Left lung (tissue), 14 donors: ENCODE results near the gene SNRNP27. TPM values are rescaled to one million over a fixed set of nuclear protein-coding genes. Genes with fewer than 3 reads are reported as not detected.
A peak's percentile ranks its signal among the peaks of the same experiment; 100 is the strongest.

Experiments
- ATAC-seq: fragments of 200-7000 bp; cut with Tn5 transposase; one replicate; pipeline ENCODE4 v1.9.1; 2020; ENCODE audit warnings: moderate library complexity
- DNase-seq, 4 donors: peaks; one replicate each; pipeline ENCODE4 v3.0.0-alpha.2; 2013 to 2020
- H3K27ac ChIP-seq, 2 donors: fragments of 200-600 bp; sonication (generic) in 1 of 2; one replicate each; pipeline versions ENCODE4 v1.5.0 to v1.8.0; 2020 to 2021
- H3K27me3 ChIP-seq, 2 donors: fragments of 200-600 bp; sonication (generic) in 1 of 2; one replicate each; pipeline versions ENCODE4 v1.5.0 to v1.8.0; 2020 to 2021
- H3K36me3 ChIP-seq, 2 donors: fragments of 200-600 bp; sonication (generic) in 1 of 2; one replicate each; pipeline versions ENCODE4 v1.5.0 to v1.8.0; 2020 to 2021
- H3K4me1 ChIP-seq, 2 donors: fragments of 200-600 bp; one replicate each; pipeline ENCODE4 v1.8.0; 2021
- H3K4me3 ChIP-seq, 2 donors: fragments of 200-600 bp; sonication (generic) in 1 of 2; one replicate each; pipeline versions ENCODE4 v1.5.0 to v1.8.0; 2020 to 2021; ENCODE audit warnings: mild to moderate bottlenecking in 1 of 2
- H3K9me3 ChIP-seq, 2 donors: fragments of 200-600 bp; sonication (generic) in 1 of 2; one replicate each; pipeline versions ENCODE4 v1.5.0 to v1.8.0; 2020 to 2021
- intact Hi-C, 2 donors: fragments of 100-400 bp; cut with DNase I; formaldehyde crosslinking; loops; one replicate each; pipeline versions ENCODE4 v1.11.2 to v1.14.2; 2022
- long read RNA-seq, 12 donors: library from polyadenylated mRNA in 2 of 12; unstranded in 2 of 12; transcript quantifications; one replicate each; pipeline ENCODE4 v2.0.0 and lab custom pipeline, GENCODE V29; 2019 to 2026
- polyA plus RNA-seq, 6 donors: library from polyadenylated mRNA; unstranded; fragments of 120-200 nt; gene quantifications; one replicate each; pipeline ENCODE4 v1.2.1, GENCODE V29; 2013; ENCODE audit not compliant: insufficient read length in 6 of 6
- total RNA-seq, 2 donors: library from RNA; stranded (reverse); fragmentation: NEBNext Ultra II Directional; extraction: Animal tissue kit (Norgen Biotek cat#: 25700); gene quantifications; one replicate each; pipeline ENCODE4 v1.2.1, GENCODE V29; 2021
- TF ChIP-seq, protein P1 (sequence below), 2 donors: fragments of 200-600 bp; sonication (generic) in 1 of 2; IDR thresholded peaks; one replicate each; pipeline versions ENCODE4 v1.5.0 to v1.8.0; 2021; ENCODE audit warnings: antibody characterized with exemption in 2 of 2
- donor health status: DM: no; HTN: yes; CAD: no.
- donor health status: DM: no; HTN: no; CAD: no.

SNRNP27 gene, protein sequence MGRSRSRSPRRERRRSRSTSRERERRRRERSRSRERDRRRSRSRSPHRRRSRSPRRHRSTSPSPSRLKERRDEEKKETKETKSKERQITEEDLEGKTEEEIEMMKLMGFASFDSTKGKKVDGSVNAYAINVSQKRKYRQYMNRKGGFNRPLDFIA
- total RNA-seq (10 to 100 TPM; 37.1 to 39.1 TPM), polyA plus RNA-seq (10 to 100 TPM; 64.5 to 76.8 (median 67.2) TPM)
- long read RNA-seq, donor 1, transcript SNRNP27-201 (6 exons, 1,802 nt) = major isoform, 41 of 44 reads
- long read RNA-seq, donor 1, partial matches to known transcripts = 0 of 44 reads
- long read RNA-seq, donor 1, other reads (novel, unspliced or antisense) = 0 of 44 reads
- long read RNA-seq, donor 2, transcript SNRNP27-201 (6 exons, 1,802 nt) = major isoform, 23 of 24 reads
- long read RNA-seq, donor 2, partial matches to known transcripts = 0 of 24 reads
- long read RNA-seq, donor 2, other reads (novel, unspliced or antisense) = 0 of 24 reads
- long read RNA-seq, donor 3, transcript SNRNP27-201 (6 exons, 1,802 nt) = major isoform, 30 of 40 reads
- long read RNA-seq, donor 3, transcript SNRNP27-203 (7 exons, 766 nt) = minor isoform, 5 of 40 reads
- long read RNA-seq, donor 3, partial matches to known transcripts = 5 of 40 reads
- long read RNA-seq, donor 3, other reads (novel, unspliced or antisense) = 0 of 40 reads
- long read RNA-seq, donor 4, transcript SNRNP27-201 (6 exons, 1,802 nt) = major isoform, 15 of 31 reads
- long read RNA-seq, donor 4, transcript SNRNP27-203 (7 exons, 766 nt) = minor isoform, 5 of 31 reads
- long read RNA-seq, donor 4, partial matches to known transcripts = 9 of 31 reads
- long read RNA-seq, donor 4, other reads (novel, unspliced or antisense) = 2 of 31 reads
- long read RNA-seq, donor 5, transcript SNRNP27-201 (6 exons, 1,802 nt) = major isoform, 27 of 35 reads
- long read RNA-seq, donor 5, partial matches to known transcripts = 7 of 35 reads
- long read RNA-seq, donor 5, other reads (novel, unspliced or antisense) = 0 of 35 reads
- long read RNA-seq, donor 6, transcript SNRNP27-201 (6 exons, 1,802 nt) = major isoform, 28 of 37 reads
- long read RNA-seq, donor 6, partial matches to known transcripts = 5 of 37 reads
- long read RNA-seq, donor 6, other reads (novel, unspliced or antisense) = 0 of 37 reads
- long read RNA-seq, donor 7, transcript SNRNP27-201 (6 exons, 1,802 nt) = major isoform, 15 of 16 reads
- long read RNA-seq, donor 7, partial matches to known transcripts = 0 of 16 reads
- long read RNA-seq, donor 7, other reads (novel, unspliced or antisense) = 0 of 16 reads
- long read RNA-seq, donor 8, transcript SNRNP27-201 (6 exons, 1,802 nt) = major isoform, 18 of 19 reads
- long read RNA-seq, donor 8, partial matches to known transcripts = 0 of 19 reads
- long read RNA-seq, donor 8, other reads (novel, unspliced or antisense) = 0 of 19 reads
- long read RNA-seq, donor 9 = 0 reads
- long read RNA-seq, donor 10, transcript SNRNP27-201 (6 exons, 1,802 nt) = major isoform, 19 of 27 reads
- long read RNA-seq, donor 10, partial matches to known transcripts = 5 of 27 reads
- long read RNA-seq, donor 10, other reads (novel, unspliced or antisense) = 0 of 27 reads
- long read RNA-seq, donor 11, transcript SNRNP27-201 (6 exons, 1,802 nt) = major isoform, 43 of 61 reads
- long read RNA-seq, donor 11, partial matches to known transcripts = 17 of 61 reads
- long read RNA-seq, donor 11, other reads (novel, unspliced or antisense) = 0 of 61 reads
- long read RNA-seq, donor 12, transcript SNRNP27-201 (6 exons, 1,802 nt) = major isoform, 25 of 28 reads
- long read RNA-seq, donor 12, partial matches to known transcripts = 0 of 28 reads
- long read RNA-seq, donor 12, other reads (novel, unspliced or antisense) = 0 of 28 reads

DNA sequence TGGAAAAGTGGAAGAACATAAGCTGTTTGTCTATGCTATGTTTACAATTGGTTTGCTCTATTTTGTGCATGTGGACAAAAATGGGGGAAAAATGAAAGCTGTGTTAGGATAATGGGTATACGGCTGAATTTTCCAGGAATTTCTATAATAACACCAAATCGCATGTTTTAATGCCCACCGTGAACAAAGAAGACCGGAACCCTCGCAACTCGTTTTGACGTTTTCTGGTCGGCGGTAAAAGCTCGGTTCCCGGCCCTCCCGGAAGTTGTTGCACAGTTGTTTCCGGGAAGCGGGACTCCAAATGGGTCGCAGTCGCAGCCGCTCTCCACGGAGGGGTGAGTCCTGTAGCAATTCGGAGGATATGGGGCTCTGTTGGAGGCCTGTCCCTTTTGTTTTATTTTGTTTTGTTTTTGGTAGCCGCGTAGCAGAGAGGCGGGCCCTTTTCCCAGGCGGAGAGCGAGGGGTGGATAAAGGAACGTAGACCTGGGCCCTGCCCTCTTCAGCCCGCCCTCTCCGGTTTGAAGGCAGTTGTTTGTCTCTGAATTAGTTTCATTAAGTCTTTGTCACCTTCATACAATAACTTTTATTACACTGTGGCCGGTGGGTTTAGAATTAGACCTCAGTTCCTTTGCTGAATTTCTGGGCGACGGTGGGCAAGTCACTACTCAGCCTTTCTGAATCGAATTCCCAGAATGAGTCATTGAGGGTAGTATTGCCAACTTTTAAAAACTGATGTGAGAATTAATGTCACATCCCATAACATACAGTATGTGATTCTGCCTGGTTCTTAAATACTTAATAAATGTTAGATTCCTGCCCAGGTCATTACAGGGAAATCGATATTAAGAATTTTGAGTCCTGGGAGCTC, at the start of gene SNRNP27:
Gene SNRNP27 (plus strand): TSS at position 273 of the 868 bp plus-strand sequence. CDS start 29 bp downstream, at position 302.
- Histone ChIP-seq H3K4me3 (peak within 1 kb of the TSS; percentile 64 to 79), H3K36me3 (peaks cover 0 to 37% of the 10 kb centered on the region in 2 donors), H3K9me3 (no peaks in the 10 kb centered on the region), H3K4me1 (peaks cover 6 to 23% of the 10 kb centered on the region in 2 donors), H3K27me3 (no peaks in the 10 kb centered on the region), H3K27ac (peak within 1 kb of the TSS; percentile 80 to 81)
- DNase-seq (peak; percentile 78 to 90 (median 85)), ATAC-seq (peak; percentile 93)
- TF ChIP-seq, protein P1, sequence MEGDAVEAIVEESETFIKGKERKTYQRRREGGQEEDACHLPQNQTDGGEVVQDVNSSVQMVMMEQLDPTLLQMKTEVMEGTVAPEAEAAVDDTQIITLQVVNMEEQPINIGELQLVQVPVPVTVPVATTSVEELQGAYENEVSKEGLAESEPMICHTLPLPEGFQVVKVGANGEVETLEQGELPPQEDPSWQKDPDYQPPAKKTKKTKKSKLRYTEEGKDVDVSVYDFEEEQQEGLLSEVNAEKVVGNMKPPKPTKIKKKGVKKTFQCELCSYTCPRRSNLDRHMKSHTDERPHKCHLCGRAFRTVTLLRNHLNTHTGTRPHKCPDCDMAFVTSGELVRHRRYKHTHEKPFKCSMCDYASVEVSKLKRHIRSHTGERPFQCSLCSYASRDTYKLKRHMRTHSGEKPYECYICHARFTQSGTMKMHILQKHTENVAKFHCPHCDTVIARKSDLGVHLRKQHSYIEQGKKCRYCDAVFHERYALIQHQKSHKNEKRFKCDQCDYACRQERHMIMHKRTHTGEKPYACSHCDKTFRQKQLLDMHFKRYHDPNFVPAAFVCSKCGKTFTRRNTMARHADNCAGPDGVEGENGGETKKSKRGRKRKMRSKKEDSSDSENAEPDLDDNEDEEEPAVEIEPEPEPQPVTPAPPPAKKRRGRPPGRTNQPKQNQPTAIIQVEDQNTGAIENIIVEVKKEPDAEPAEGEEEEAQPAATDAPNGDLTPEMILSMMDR (IDR thresholded peaks at IDR 0.05) = no peak
- intact Hi-C loops = no loop called here

- DNase-seq (no peak), ATAC-seq (no peak)
- Histone ChIP-seq H3K4me3 (no peak overlapping the region), H3K27ac (no peak overlapping the region), H3K36me3 (peaks cover 0 to 59% of the 10 kb centered on the region in 2 donors), H3K9me3 (no peaks in the 10 kb centered on the region), H3K27me3 (no peaks in the 10 kb centered on the region), H3K4me1 (no peaks in the 10 kb centered on the region)
- TF ChIP-seq, protein P1 (IDR thresholded peaks at IDR 0.05) = no peak
- intact Hi-C loops = no loop called here
Observed at GRCh38 chr2:69843993-69844392, 49.8 kb upstream of the SNRNP27 start.

GRCh38 chr2:69844560-69844959, 49.2 kb upstream of the SNRNP27 start:
- ATAC-seq = no peak
- DNase-seq = no peak
- no peaks in the 10 kb centered on the region for H3K4me1 ChIP-seq
- H3K27me3 ChIP-seq = no peaks in the 10 kb centered on the region
- no peak overlapping the region for H3K4me3 ChIP-seq
- no peaks in the 10 kb centered on the region for H3K9me3 ChIP-seq
- TF ChIP-seq, protein P1 (IDR thresholded peaks at IDR 0.05) = no peak
- intact Hi-C loops = no loop called here
- peaks cover 0 to 63% of the 10 kb centered on the region in 2 donors for H3K36me3 ChIP-seq
- H3K27ac ChIP-seq = no peak overlapping the region
